Measurements from ENCODE around the gene SELENOK. TPM values are rescaled to one million over a fixed set of nuclear protein-coding genes. Genes with fewer than 3 reads are reported as not detected.

The SELENOK gene
- total RNA-seq, 4 donors from 2014 or later, result 41.1 to 67.3 (median 46.7) TPM

- no peak for DNase-seq (ENCODE audit: low spot score)
- TF ChIP-seq CTCF (IDR thresholded peaks at IDR 0.05), result no peak
- ATAC-seq (ENCODE audit: low FRiP score), result no peak
These were observed 9.1 kb upstream of the SELENOK start for GRCh38 chr3:53900666-53901331.

- TF ChIP-seq CTCF (IDR thresholded peaks at IDR 0.05), result no peak
- ATAC-seq (ENCODE audit: low FRiP score), result no peak
These were observed 8.1 kb upstream of the SELENOK start for GRCh38 chr3:53899750-53900149.

GRCh38 chr3:53892286-53892637 is 603 bp upstream of the SELENOK start:
- TF ChIP-seq CTCF (IDR thresholded peaks at IDR 0.05), result no peak
- DNase-seq (ENCODE audit: low spot score) (no peak), ATAC-seq (ENCODE audit: low FRiP score) (no peak)

More at GRCh38 chr3:53899750-53900149, 8.1 kb upstream of the SELENOK start:
- DNase-seq (ENCODE audit: low spot score), result no peak

GRCh38 chr3:53890726-53891475 is 758 bp downstream of the SELENOK start:
- no peak for DNase-seq (ENCODE audit: low spot score)
- no peak for TF ChIP-seq CTCF (IDR thresholded peaks at IDR 0.05)
- ATAC-seq (ENCODE audit: low FRiP score), result no peak

- no peak for TF ChIP-seq CTCF (IDR thresholded peaks at IDR 0.05)
- no peak for ATAC-seq (ENCODE audit: low FRiP score)
- no peak for DNase-seq (ENCODE audit: low spot score)
These were observed 3.4 kb downstream of the SELENOK start for GRCh38 chr3:53888232-53888631.

GRCh38 chr3:53887446-53887845 is 4.2 kb downstream of the SELENOK start:
- no peak for TF ChIP-seq CTCF (IDR thresholded peaks at IDR 0.05)
- ATAC-seq (ENCODE audit: low FRiP score) (no peak), DNase-seq (ENCODE audit: low spot score) (no peak)

- DNase-seq (ENCODE audit: low spot score) (no peak), ATAC-seq (ENCODE audit: low FRiP score) (no peak)
- TF ChIP-seq CTCF (IDR thresholded peaks at IDR 0.05), result no peak
These were observed 6.4 kb downstream of the SELENOK start for GRCh38 chr3:53885239-53885638.
